Inflammatory macrophage (primary cell): ENCODE data around the gene GTF2H3.
A peak's percentile ranks its signal among the peaks of the same experiment; 100 is the strongest.

Source experiments
- DNase-seq, 2 donors: peaks; one replicate each; pipeline ENCODE4 v3.0.0-alpha.2; 2020 to 2022

The GTF2H3 gene

DNA sequence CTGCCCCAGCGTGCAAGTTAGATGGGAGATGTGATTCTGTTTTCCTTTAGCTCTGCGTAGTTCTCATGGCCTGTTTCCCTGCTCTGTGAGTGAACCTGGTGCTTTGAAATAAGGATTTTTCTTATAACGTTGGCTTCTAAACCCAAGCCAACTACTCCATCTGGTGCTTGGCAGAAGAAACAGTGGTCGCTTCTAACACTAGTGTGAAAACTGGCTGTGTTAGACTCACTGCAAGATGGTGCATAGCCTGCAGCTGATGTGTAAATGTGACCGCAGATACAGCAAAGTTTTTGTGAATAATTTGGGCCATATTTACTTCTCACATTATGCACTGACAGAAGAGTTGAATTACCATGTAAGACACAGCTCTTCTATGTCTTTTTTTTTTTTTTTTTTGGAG, 12.2 kb downstream of the GTF2H3 start:
- DNase-seq = no peak

DNA sequence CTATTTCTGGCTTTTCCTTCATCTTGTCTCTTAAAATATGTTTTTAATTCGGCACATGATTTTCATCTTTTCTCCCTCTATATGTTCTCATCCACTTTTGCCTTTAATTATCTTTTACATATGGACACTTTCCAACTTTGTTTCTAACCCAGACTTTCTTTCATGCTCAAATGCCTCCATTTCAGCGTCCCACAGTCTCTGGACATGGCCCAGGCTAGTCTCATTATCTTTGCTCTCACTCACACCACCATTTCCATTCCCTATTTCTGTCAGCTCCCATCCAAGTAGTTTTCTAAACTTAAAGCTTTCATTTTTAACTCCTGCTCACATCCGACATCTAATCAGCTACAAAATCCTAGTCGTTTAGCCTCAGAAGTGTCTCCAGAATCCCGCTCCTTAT, 14.8 kb downstream of the GTF2H3 start:
- no peak for DNase-seq

DNA sequence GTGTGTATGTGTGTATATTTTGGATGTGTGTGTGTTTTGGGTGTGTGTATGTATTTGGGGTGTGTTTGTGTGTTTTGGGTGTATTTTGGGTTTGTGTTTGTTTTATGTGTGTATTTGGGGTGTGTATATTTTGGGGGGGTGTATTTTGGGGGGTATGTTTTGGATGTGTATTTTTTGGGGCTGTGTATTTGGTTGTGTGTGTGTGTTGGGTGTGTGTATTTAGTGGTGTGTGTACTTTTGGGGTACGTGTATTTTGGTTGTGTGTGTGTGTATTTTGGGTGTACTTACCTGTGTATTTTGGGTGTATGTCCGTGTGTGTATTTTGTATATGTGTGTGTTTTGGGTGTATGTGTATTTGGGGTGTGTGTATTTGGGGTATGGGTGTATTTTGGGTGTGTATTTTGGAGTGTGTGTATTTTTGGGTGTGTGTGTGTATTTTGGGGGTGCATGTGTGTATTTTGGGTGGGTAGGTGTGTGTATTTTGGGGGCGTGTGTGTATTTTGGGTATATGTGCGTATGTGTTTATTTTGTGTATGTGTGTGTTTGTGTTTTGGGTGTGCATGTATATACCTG, 20.6 kb downstream of the GTF2H3 start:
- DNase-seq = no peak

DNA sequence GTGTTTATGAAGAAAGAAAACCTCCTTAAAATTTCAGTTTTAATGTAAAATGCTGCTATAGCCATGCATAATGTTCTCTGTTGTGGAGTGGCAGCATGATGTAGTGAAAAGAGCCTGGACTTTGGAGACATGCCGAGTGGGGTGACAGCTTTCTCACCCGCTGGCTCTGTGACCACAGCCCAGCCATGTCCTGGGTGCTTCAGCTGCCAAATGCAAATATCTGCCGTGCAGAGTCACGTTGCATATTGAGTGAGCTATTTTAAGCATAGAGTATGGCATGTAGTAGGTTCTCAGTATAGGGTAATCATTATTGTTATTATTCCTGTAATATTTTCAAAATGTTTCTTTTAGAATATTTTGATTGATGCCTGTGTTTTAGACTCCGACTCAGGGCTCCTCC, 21.8 kb downstream of the GTF2H3 start:
- no peak for DNase-seq

DNA sequence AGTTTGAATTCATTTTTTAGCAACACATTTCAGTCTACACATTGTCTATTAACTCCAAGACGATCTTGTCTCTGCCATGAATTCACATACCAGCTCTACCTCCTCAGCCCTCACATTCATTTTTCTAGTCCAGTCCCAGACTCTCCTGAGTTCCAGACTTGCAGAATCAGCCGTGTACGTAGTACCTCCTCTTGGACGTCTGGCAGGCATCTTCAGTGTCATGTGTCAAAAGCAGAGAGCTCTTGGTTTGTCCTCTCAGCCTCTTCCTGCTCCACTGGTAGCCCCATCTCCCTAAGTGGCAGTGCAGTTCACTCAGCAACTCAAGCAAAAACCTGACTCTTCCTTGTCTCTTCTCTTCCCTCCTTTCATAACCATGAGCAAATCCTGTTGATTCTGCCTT, 22.8 kb downstream of the GTF2H3 start:
- DNase-seq = no peak

DNA sequence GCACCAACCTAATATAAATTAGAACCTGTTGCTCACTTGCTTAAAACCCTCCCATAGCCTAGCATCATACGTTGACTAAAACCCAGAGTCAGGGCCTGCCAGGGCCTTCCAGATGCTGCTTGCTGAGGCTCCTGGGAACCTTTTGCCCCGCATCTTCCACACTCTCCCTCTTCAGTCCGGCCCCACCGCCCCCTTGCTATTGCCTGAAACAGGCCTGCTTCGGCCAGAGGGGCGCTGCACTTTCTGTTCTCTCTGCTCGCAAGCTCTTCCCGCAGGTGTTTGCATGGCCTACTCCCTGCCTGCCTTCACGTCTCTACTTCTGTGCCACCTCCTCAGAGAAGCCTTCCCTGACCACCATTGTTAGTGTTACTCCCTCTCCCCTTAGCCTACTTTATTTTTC, 23.6 kb downstream of the GTF2H3 start:
- DNase-seq = no peak

DNA sequence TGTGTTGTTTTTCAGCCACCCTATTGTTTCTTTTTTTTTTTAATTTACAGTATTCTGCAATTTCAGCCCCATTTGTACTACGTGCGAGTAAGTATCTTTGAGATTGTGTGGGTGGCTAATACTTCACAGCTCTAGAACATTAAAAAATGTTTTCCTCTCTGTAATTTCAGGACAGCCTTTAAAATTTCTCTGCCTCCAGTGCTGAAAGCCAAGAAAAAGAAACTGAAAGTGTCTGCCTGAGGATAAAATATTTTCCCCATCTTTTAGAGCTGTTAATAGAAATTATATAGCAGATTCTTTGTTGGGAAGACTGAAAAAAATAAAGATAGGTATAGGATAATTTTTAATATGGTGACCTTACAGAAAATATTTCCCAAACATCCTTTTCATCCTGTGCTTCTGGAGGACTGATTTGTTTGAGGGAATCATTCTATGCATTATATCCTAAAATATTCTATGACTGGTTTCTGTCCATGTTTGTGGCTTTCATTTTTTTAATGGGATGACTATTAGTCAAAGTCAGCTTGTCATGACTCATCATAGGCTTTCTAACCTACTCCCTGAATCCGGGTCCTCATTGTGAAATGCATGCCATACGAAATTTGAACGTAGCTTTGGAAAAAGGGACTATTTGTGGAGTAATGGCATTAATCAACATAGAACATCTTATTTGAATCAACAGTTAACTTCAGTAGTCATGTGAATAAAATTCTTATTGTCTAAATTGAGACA, 26.5 kb downstream of the GTF2H3 start:
- DNase-seq = peak; percentile 84 to 87

DNA sequence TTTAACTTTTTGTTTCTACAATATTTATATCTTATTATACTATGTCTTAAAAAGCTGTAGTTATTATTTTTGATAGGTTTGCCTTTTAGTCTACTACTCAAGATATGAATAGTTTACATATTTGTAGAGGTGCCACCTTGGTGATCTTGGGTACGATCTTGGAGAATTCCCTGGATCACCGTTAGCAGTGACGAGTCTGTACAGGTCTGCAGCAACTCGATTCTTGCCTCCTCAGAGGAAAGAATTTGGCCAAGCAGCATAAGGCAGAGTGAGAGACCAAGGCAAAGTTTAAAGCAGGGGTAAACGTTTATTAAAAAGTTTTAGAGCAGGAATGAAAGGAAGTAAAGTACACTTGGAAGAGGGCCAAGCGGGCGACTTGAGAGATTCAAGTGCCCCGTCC, 34.1 kb downstream of the GTF2H3 start:
- DNase-seq = no peak

DNA sequence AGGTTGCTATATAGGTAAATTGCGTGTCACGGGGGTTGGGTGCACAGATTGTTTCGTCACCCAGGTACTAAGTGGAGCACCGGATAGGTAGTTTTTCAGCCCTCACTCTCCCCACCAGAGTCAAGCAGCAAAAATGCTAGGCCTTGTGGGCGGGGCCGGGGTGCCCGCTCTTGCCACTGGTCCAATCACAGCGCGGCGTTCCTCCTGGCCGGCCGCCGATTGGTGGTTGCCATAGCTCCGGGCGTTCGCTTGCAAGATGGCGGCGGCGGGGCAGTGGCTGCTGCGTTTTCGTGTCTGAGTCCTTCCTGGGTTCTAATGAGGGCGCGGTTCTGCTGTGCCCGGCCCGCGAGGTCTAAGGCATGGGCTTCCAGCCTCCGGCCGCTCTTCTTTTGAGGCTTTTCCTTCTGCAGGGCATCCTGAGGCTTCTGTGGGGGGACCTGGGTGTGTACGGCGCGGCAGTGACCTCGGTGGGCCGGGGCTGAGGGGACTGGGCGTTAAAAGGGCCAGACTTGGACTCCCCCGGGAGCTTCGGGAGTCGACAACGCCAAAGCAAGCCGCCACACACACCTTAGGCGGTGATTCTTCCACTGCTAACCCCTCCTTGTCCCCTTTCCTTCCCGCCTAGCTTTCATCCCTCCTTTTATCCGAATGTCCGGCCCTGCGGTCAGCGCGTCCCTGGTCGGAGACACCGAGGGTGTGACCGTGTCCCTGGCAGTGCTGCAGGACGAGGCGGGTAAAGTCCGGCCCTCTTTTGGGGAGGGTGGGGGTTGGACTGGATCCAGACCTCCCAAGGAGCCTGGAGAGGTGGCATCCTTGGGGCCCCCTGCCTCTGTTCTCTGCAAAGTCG, 37.5 kb downstream of the GTF2H3 start, which contains the start of gene TCTN2:
TCTN2 (plus strand) TSS at position 232 of the 847 bp plus-strand sequence; CDS start at position 360, 128 bp downstream.
- DNase-seq = peak; percentile 88 to 91

DNA sequence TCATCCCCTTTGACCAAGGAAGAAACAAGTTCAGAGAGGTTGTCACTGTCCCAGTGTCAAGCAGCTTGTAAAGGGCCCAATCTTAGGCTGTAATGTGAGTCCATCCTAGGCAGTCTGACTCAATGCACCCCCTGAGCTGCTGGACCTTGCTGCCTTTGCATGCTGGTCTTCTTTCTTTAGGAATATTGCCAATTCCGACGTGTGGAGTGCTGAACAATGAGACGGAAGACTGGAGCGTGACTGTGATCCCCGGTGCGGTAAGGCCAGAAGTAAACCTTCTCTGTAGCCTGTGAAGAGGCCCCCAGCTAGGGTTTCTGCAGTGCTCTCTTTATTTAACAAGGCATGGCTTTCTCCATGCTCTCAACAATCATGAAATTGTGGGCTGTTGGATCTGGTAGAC, 38.2 kb downstream of the GTF2H3 start:
- no peak for DNase-seq

DNA sequence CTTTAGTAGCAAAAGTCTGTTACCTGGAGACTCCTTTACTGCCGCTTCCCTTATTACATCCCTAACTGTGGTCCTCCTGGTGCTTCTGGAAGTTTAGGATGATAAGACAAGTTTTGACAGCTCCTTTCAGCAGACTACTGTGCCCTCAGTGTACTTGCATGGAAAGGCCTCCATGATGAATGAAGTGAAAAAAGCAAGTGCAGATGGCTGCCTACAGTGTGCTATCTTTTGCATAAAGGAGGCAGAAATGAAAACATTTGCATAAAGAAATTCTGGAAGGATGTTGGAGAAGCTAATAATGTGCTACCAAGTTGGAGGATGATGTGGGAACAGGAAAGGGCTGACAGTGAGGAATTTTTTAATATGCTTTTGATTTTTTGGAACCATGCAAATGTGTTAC, 41.8 kb downstream of the GTF2H3 start:
- no peak for DNase-seq

DNA sequence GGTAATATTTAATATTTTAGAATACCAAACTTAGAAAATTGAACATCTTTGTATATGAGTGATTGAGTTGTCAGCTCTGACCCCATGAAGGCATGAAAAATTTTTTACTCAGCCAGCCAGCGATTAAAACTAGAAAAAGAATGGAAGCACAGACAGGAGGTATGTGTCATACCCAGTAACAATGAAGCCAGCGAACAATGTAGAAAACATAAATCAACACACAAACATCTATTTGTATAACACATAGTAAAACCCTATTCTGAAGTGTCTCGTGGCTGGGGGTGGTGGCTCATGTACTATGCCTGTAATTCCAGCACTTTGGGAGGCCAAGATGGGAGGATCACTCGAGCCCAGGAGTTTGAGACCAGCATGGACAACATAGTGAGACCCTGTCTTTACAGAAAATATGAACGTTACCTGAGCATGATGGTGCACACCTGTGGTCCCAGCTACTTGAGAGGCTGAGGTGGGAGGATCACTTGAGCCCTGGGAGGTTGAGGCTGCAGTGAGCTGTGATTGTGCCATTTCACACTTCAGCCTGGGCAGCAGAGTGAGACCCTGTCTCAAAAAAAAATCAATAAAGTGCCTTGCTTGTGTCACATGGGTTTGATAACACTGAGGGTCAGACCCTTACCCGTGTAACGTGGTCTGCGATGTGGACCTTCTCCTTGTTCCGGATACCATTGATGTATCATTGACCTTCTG, 43.1 kb downstream of the GTF2H3 start:
- no peak for DNase-seq

DNA sequence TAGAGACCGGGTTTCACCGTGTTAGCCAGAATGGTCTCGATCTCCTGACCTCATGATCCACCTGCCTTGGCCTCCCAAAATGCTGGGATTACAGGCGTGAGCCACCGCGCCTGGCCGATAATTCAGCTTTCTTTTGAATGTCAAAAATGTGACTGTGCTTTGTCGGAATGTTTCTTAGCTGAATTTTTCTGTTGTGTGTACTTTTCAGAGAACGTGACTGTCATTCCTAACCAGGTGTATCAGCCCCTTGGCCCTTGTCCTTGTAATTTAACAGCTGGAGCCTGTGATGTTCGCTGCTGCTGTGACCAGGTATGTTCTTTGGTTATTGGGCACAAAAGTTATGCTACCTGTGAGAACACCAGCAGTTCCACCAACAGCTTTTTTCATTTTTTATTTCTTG, 45.4 kb downstream of the GTF2H3 start:
- no peak for DNase-seq

DNA sequence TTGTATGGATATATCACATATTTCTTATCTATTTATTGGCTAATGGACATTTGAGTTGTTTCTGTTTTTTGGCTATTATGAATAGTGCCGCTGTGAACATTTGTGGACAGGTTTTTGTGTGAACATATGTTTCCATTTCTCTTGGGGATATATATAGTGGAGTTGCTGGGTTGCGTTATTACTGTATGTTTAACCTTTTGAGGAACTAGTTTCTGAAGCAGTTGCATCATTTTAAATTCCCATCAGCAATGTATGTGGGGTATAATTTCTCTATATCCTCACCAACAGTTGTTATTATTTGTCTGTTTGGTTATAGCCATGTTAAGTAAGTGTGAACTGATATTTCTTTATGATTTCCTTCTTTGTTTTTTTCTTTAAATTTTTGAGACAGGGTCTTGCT, 48.0 kb downstream of the GTF2H3 start:
- DNase-seq = peak; percentile 34 to 74

DNA sequence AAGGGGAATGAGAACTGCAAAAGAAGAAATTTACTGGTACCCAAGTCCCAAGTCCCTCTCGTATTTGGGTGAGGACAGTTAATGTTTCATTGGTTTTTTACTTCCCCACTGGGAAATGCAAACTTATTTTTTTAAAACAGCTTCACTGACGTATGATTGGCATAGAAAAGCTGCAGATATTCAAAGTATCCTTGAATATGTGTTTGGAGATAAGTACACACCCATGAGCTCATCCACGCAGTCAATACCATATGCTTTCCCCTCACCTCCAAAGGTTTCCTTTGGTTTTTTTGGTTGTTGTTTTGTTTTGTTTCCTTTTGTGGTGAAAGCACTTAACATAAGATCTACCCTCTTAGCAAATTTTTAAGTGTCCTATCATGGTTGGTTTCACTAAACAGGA, 50.3 kb downstream of the GTF2H3 start:
- DNase-seq = no peak

DNA sequence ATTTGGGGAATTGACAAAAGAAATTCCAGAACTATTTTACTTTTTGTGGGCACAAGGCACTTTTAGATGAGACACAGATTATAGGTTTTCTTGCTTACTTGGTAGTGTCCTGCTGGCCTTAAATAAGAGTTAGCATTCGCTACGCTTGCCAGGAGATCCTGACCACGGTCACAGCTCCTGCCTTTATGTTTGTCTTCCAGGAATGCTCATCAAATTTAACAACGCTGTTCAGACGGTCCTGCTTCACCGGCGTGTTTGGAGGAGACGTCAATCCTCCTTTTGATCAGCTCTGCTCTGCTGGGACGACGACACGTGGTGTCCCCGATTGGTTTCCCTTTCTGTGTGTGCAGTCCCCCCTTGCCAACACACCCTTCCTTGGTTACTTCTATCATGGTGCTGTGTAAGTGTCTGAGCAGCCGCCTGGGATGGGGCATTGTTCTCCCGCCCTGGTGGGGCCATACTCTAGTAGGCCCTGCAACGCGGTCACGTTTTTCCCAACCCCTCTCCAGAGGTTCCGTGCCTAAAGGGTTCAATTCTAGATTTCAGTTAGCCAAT, 53.1 kb downstream of the GTF2H3 start:
- DNase-seq = no peak

DNA sequence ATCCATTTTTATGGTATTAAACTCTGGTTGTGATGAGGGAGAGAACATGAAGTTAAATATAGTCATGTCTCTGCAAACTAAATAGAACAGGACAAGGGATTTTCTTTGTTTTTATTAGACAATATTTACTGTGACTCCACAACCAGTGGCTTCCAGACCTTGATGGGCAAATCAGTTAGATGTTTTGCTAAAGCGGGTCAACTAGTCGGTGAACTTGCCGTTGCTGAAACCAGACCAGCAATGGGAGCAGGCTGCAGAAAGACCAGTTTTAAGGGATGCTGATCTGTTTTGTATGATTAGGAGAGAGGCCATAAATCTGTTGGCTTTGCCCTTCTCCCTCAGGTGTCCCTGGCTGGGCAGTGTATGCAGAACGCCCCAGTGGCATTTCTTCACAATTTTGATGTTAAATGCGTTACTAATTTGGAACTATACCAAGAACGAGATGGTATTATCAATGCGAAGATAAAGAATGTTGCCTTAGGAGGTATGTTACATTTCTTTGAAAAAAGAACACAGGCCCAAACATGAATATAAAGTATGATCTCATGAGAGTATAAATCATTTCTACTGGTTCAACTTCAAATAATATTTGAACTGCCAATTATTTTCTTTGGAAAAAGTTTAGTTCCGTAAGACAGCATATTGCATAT, 56.7 kb downstream of the GTF2H3 start:
- DNase-seq = no peak

DNA sequence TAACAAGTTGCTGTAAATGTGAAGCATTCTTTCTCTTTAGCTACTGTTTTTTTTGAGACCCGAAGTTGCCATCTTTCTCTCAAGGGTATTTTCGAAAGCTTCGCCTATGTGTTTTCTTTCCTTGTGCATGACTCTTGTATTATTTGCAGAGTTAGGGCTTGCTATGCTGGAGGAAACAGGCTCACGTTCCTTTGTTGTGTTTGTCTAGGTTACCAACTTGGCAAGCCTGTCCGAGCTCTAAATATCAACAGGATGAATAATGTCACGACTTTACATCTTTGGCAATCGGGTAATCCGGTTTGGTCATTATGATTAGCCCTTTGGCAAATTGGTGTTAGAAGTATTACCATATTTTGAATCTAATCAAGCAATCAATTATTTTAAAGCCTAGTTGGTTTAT, 62.6 kb downstream of the GTF2H3 start:
- DNase-seq = no peak

DNA sequence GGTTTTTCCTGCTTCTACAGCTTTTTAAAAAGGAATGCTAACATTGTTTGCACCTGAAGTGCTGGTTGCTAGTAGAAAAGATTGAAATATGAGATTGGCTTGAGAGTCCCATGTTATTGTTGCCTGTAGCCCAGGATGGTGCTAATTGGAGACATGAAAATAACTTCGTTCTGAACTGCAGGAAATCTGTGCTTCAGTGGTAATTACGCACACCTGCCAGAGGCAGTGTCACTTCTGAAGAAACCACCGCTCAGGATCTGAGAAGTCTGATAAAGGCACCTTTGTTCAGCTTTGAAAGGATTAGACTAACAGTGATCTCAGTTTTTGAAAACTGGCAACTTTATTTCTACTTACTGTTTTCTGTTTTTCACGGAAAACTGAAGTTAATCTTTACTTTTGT, 63.0 kb downstream of the GTF2H3 start:
- no peak for DNase-seq

DNA sequence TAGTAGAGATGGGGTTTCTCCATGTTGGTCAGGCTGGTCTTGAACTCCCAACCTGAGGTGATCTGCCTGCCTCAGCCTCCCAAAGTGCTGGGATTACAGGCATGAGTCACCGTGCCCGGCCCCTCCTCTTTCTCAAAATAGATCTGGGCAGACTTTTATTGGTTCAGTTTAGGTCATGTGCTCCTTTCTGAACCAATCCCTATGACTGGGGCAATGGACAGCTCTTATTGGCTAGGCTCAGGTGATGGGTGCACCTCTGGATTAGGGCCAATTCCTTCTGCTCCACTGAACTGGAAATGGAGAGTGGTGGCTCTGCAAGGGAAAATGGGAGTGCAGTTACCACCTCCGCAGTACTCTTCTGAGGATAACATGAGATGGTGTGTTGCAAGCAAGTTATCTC, 72.3 kb downstream of the GTF2H3 start:
- no peak for DNase-seq

DNA sequence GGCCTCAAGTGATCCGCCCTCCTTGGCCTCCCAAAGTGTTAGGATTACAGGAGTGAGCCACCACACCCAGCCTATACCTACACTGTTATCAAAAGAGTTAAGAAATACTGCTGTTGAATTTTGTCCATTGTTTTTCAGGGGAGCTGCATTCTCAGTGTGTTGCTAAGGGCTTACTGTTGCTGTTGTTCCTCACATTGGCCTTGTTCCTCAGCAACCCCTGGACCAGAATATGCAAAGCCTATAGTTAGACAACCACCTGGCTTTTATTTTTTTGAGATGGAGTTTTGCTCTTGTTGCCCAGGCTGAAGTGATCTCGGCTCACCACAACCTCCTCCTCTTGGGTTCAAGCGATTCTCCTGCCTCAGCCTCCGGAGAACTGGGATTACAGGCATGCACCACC, 73.8 kb downstream of the GTF2H3 start:
- no peak for DNase-seq
